GM12878 (cell line): Measurements from ENCODE around the gene TRIM56. TPM values are rescaled to one million over a fixed set of nuclear protein-coding genes. Genes with fewer than 3 reads are reported as not detected.
A peak's percentile ranks its signal among the peaks of the same experiment; 100 is the strongest.

ENCODE experiments used
- ASH2L ChIP-seq: fragments of 300-600, 200-600 bp; sonication (generic); IDR thresholded peaks from 2 replicates; pipeline ENCODE4 v1.6.1; 2017; ENCODE audit warnings: low read depth, mild to moderate bottlenecking, borderline replicate concordance
- BACH1 ChIP-seq: fragments of 450-650 bp; IDR thresholded peaks from 2 replicates; pipeline ENCODE4 v1.6.1; 2017; ENCODE audit warnings: mild to moderate bottlenecking, borderline replicate concordance
- BHLHE40 ChIP-seq, 2 experiments: fragments of 450-650 bp in 1 of 2; IDR thresholded peaks; 2 replicates each; pipeline ENCODE4 v1.6.1; 2011 to 2017; ENCODE audit warnings: low read depth in 2 of 2, borderline replicate concordance in 1 of 2, improper control_type of control experiment in 1 of 2, low read length in 1 of 2, mild to moderate bottlenecking in 1 of 2
- CEBPB ChIP-seq, 2 experiments: fragments of 150-350 bp in 1 of 2; IDR thresholded peaks; 2 replicates each; pipeline ENCODE4 v1.6.1; 2012 to 2014; ENCODE audit warnings: low read depth in 2 of 2, low read length in 2 of 2, borderline replicate concordance in 1 of 2, inconsistent platforms in 1 of 2
- CHD4 ChIP-seq: fragments of 200-600 bp; sonication (generic); IDR thresholded peaks from 2 replicates; pipeline ENCODE4 v1.6.1; 2016; ENCODE audit warnings: mild to moderate bottlenecking
- EGR1 ChIP-seq, 2 experiments: IDR thresholded peaks; 1 replicate in 1 of 2; 2 replicates in 1 of 2; pipeline ENCODE4 v1.6.1; 2011 to 2012; ENCODE audit warnings: low read depth in 2 of 2, low read length in 2 of 2, borderline replicate concordance in 1 of 2, mild to moderate bottlenecking in 1 of 2, moderate library complexity in 1 of 2
- GATAD2B ChIP-seq: fragments of 450-650 bp; conservative IDR thresholded peaks from 2 replicates; pipeline ENCODE4 v1.6.1; 2017; ENCODE audit warnings: low read depth, mild to moderate bottlenecking, moderate library complexity
- HDAC2 ChIP-seq: fragments of 200-600 bp; sonication (generic); IDR thresholded peaks from 2 replicates; pipeline ENCODE4 v1.6.1; 2017
- IKZF2 ChIP-seq, 2 experiments: fragments of 450-650 bp; IDR thresholded peaks; 2 replicates each; pipeline ENCODE4 v1.6.1; 2017; ENCODE audit warnings: mild to moderate bottlenecking in 2 of 2, moderate library complexity in 2 of 2
- MLLT1 ChIP-seq: fragments of 450-650 bp; IDR thresholded peaks from 2 replicates; pipeline ENCODE4 v1.6.1; 2016; ENCODE audit warnings: mild to moderate bottlenecking
- MTA3 ChIP-seq: IDR thresholded peaks from 2 replicates; pipeline ENCODE4 v1.6.1; 2012; ENCODE audit warnings: low read length, inconsistent platforms, borderline replicate concordance
- MYC ChIP-seq: IDR thresholded peaks from 2 replicates; pipeline ENCODE4 v1.6.1; 2011; ENCODE audit warnings: mild to moderate bottlenecking, low read length, moderate library complexity, inconsistent platforms; ENCODE audit not compliant: insufficient read depth, insufficient replicate concordance, insufficient read length, severe bottlenecking
- NFIC ChIP-seq: IDR thresholded peaks from 2 replicates; pipeline ENCODE4 v1.6.1; 2012; ENCODE audit warnings: low read depth, mild to moderate bottlenecking, inconsistent platforms, low read length, moderate library complexity
- NFXL1 ChIP-seq: fragments of 450-650 bp; IDR thresholded peaks from 2 replicates; pipeline ENCODE4 v1.6.1; 2017; ENCODE audit warnings: antibody characterized with exemption, mild to moderate bottlenecking, borderline replicate concordance
- NRF1 ChIP-seq: conservative IDR thresholded peaks from 2 replicates; pipeline ENCODE4 v1.6.1; 2011; ENCODE audit warnings: mild to moderate bottlenecking, low read depth, low read length, improper control_type of control experiment
- PBX3 ChIP-seq: IDR thresholded peaks from 2 replicates; pipeline ENCODE4 v1.6.1; 2011; ENCODE audit warnings: mild to moderate bottlenecking, low read depth, low read length, moderate library complexity; ENCODE audit not compliant: insufficient replicate concordance
- RELA ChIP-seq: fragments of 450-650 bp; IDR thresholded peaks from 2 replicates; pipeline ENCODE4 v1.8.0; 2014; ENCODE audit warnings: borderline replicate concordance; ENCODE audit not compliant: partially characterized antibody
- RUNX3 ChIP-seq: IDR thresholded peaks from 2 replicates; pipeline ENCODE4 v1.6.1; 2012; ENCODE audit warnings: low read length, inconsistent platforms
- SIX5 ChIP-seq: IDR thresholded peaks from 2 replicates; pipeline ENCODE4 v1.6.1; 2011; ENCODE audit warnings: mild to moderate bottlenecking, low read depth, low read length, moderate library complexity; ENCODE audit not compliant: severe bottlenecking
- SKIL ChIP-seq: fragments of 450-650 bp; IDR thresholded peaks from 2 replicates; pipeline ENCODE4 v1.6.1; 2017; ENCODE audit warnings: mild to moderate bottlenecking, low read depth, inconsistent platforms; ENCODE audit not compliant: poor library complexity, severe bottlenecking
- SMC3 ChIP-seq: IDR thresholded peaks from 2 replicates; pipeline ENCODE4 v1.6.1; 2011; ENCODE audit warnings: low read length, improper control_type of control experiment, borderline replicate concordance
- SP1 ChIP-seq: IDR thresholded peaks from one replicate; pipeline ENCODE4 v1.6.1; 2011; ENCODE audit warnings: low read depth, low read length
- SPI1 ChIP-seq: IDR thresholded peaks from 2 replicates; pipeline ENCODE4 v1.6.1; 2011; ENCODE audit warnings: low read depth, mild to moderate bottlenecking, low read length, moderate library complexity, borderline replicate concordance; ENCODE audit not compliant: insufficient read depth
- TCF12 ChIP-seq: IDR thresholded peaks from 2 replicates; pipeline ENCODE4 v1.6.1; 2011; ENCODE audit warnings: low read depth, mild to moderate bottlenecking, low read length
- WRNIP1 ChIP-seq: IDR thresholded peaks from 2 replicates; pipeline ENCODE4 v1.6.1; 2011; ENCODE audit warnings: low read depth, low read length, improper control_type of control experiment, borderline replicate concordance
- YBX1 ChIP-seq: fragments of 450-650 bp; IDR thresholded peaks from 2 replicates; pipeline ENCODE4 v1.6.1; 2016; ENCODE audit warnings: antibody characterized with exemption
- ZNF217 ChIP-seq: fragments of 450-650 bp; IDR thresholded peaks from 2 replicates; pipeline ENCODE4 v1.6.1; 2017; ENCODE audit warnings: antibody characterized with exemption, mild to moderate bottlenecking
- ZNF274 ChIP-seq: IDR thresholded peaks from one replicate; pipeline ENCODE4 v1.8.0; 2011; ENCODE audit not compliant: insufficient read length, insufficient read depth
- polyA plus RNA-seq, 11 experiments: library from polyadenylated mRNA; depleted of rRNA in 4 of 11; unstranded in 6 of 11; stranded (reverse) in 5 of 11; fragments of >200 nt; fragmentation: Nextera tagmentation in 4 of 11; fragmentation: Illumina TruSeq in 1 of 11; extraction: Ambion mirVana in 4 of 11; extraction: Trizol in 1 of 11; gene quantifications; 1 replicate in 1 of 11; 2 replicates in 10 of 11; pipeline versions ENCODE4 v1.2.1 to v1.2.3, GENCODE V29; 2011 to 2016; ENCODE audit warnings: inconsistent platforms in 2 of 11, missing spikeins in 2 of 11, low read depth in 1 of 11
- total RNA-seq, 4 experiments: library from RNA; depleted of rRNA in 3 of 4; stranded (reverse); fragments of >200 nt in 3 of 4; fragmentation: Illumina TruSeq in 1 of 4; extraction: Trizol in 1 of 4; gene quantifications; 2 replicates each; pipeline versions ENCODE4 v1.2.1 to v1.2.3, GENCODE V29; 2013 to 2021

The TRIM56 gene
- total and polyA plus RNA-seq, 10 of the 15 experiments (the other 5 are each of a cell fraction or from before 2014, with no cell fraction given): 3.2 to 37.5 (median 11.8) TPM

- no peak for TF ChIP-seq YBX1
- TF ChIP-seq BHLHE40 (IDR thresholded peaks at IDR 0.05; ENCODE audit: borderline replicate concordance in 1 of 2, low read depth in 2 of 2, low read length in 1 of 2): peak; percentile 57 to 79; a peak in 3 of 4 replicates
- TF ChIP-seq BACH1: no peak
- peak; percentile 81 for TF ChIP-seq TCF12
- no peak for TF ChIP-seq SMC3
- TF ChIP-seq MTA3: no peak
- TF ChIP-seq SIX5: no peak
- peak; percentile 59; the same call in 1 of the 2 replicates for TF ChIP-seq NFIC
- TF ChIP-seq ASH2L: no peak
- TF ChIP-seq MLLT1: peak; percentile 69; the same call in 1 of the 2 replicates
- no peak for TF ChIP-seq CHD4
- TF ChIP-seq MYC: no peak
- peak; percentile 63 for TF ChIP-seq SKIL
- no peak for TF ChIP-seq NRF1
- no peak for TF ChIP-seq SPI1
- no peak for TF ChIP-seq NFXL1
- TF ChIP-seq RUNX3: peak; percentile 41; the same call in 1 of the 2 replicates
- peak in 1 of 2 experiments; percentile 70; a peak in 2 of 3 replicates for TF ChIP-seq EGR1 (IDR thresholded peaks at IDR 0.05; ENCODE audit: borderline replicate concordance in 1 of 2, low read depth in 2 of 2, low read length in 2 of 2)
- peak; percentile 87 for TF ChIP-seq RELA
- peak; percentile 78 to 82 for TF ChIP-seq IKZF2 (IDR thresholded peaks at IDR 0.05)
- TF ChIP-seq ZNF217: peak; percentile 21; the same call in 1 of the 2 replicates
- no peak for TF ChIP-seq CEBPB (IDR thresholded peaks at IDR 0.05; ENCODE audit: borderline replicate concordance in 1 of 2, low read depth in 2 of 2, low read length in 2 of 2)
- no peak for TF ChIP-seq ZNF274
- no peak for TF ChIP-seq WRNIP1
- TF ChIP-seq GATAD2B: peak; percentile 63; the same call in 1 of the 2 replicates
- TF ChIP-seq PBX3: no peak
- no peak for TF ChIP-seq HDAC2
- peak; percentile 15 for TF ChIP-seq SP1
Measured at GRCh38 chr7:101108330-101108857, 23.1 kb downstream of the TRIM56 start (continued).
